ENCODE data around the gene NDUFS1. TPM values are rescaled to one million over a fixed set of nuclear protein-coding genes. Genes with fewer than 3 reads are reported as not detected.

Gene NDUFS1
- total and polyA plus RNA-seq, 4 donors = 16.3 to 87.4 (median 60.5) TPM

GRCh38 chr2:206204710-206205109 lies 45.5 kb upstream of the NDUFS1 start:
- no peak for DNase-seq
- no peaks in the 10 kb centered on the region for H3K36me3 ChIP-seq (ENCODE audit: control insufficient read depth in 4 of 4, insufficient read depth in 4 of 4, low read length in 4 of 4)
- no peak for ATAC-seq (ENCODE audit: insufficient read depth, low FRiP score)
- no peak overlapping the region for H3K9ac ChIP-seq (ENCODE audit: insufficient read depth in 1 of 2, low read length in 2 of 2)
- 59 to 83% methylated on average over 3 of the region's 3 CpGs for WGBS, 2 donors
- no peaks in the 10 kb centered on the region for H3K9me3 ChIP-seq (ENCODE audit: control insufficient read depth in 4 of 4, insufficient read depth in 3 of 4, low read length in 3 of 4)
- no peak overlapping the region for H3K4me3 ChIP-seq
- TF ChIP-seq CTCF (IDR thresholded peaks at IDR 0.05; ENCODE audit: control extremely low read depth, extremely low read depth) = no peak
- H3K4me1 ChIP-seq (ENCODE audit: control insufficient read depth in 5 of 5, insufficient read depth in 5 of 5, low read length in 5 of 5) = no peaks in the 10 kb centered on the region
- H3K27ac ChIP-seq (ENCODE audit: low read depth in 1 of 2, low read length in 1 of 2) = no peak overlapping the region
- no peaks in the 10 kb centered on the region for H3K27me3 ChIP-seq (ENCODE audit: control insufficient read depth in 3 of 3, insufficient read depth in 3 of 3, low read length in 2 of 3)

GRCh38 chr2:206203331-206203730 lies 44.1 kb upstream of the NDUFS1 start:
- no peaks in the 10 kb centered on the region for H3K36me3 ChIP-seq (ENCODE audit: control insufficient read depth in 4 of 4, insufficient read depth in 4 of 4, low read length in 4 of 4)
- H3K4me1 ChIP-seq (ENCODE audit: control insufficient read depth in 5 of 5, insufficient read depth in 5 of 5, low read length in 5 of 5) = no peaks in the 10 kb centered on the region
- no peak for TF ChIP-seq CTCF (IDR thresholded peaks at IDR 0.05; ENCODE audit: control extremely low read depth, extremely low read depth)
- no peaks in the 10 kb centered on the region for H3K9me3 ChIP-seq (ENCODE audit: control insufficient read depth in 4 of 4, insufficient read depth in 3 of 4, low read length in 3 of 4)
- no peak overlapping the region for H3K27ac ChIP-seq (ENCODE audit: low read depth in 1 of 2, low read length in 1 of 2)
- no peaks in the 10 kb centered on the region for H3K27me3 ChIP-seq (ENCODE audit: control insufficient read depth in 3 of 3, insufficient read depth in 3 of 3, low read length in 2 of 3)
- no peak for ATAC-seq (ENCODE audit: insufficient read depth, low FRiP score)
- DNase-seq = no peak
- H3K9ac ChIP-seq (ENCODE audit: insufficient read depth in 1 of 2, low read length in 2 of 2) = no peak overlapping the region
- no peak overlapping the region for H3K4me3 ChIP-seq
- WGBS, 2 donors = 95 to 97% methylated on average over 17 of the region's 17 CpGs

- DNase-seq = no peak
- whole genome bisulfite sequencing, 2 donors = 81 to 87% methylated on average over 16 of the region's 16 CpGs
- no peak for TF ChIP-seq CTCF (IDR thresholded peaks at IDR 0.05; ENCODE audit: control extremely low read depth, extremely low read depth)
Measured at GRCh38 chr2:206202446-206202845, 43.2 kb upstream of the NDUFS1 start.

More at GRCh38 chr2:206202446-206202845, 43.2 kb upstream of the NDUFS1 start:
- no peaks in the 10 kb centered on the region for H3K4me1 ChIP-seq (ENCODE audit: control insufficient read depth in 5 of 5, insufficient read depth in 5 of 5, low read length in 5 of 5)
- no peaks in the 10 kb centered on the region for H3K36me3 ChIP-seq (ENCODE audit: control insufficient read depth in 4 of 4, insufficient read depth in 4 of 4, low read length in 4 of 4)
- no peaks in the 10 kb centered on the region for H3K9me3 ChIP-seq (ENCODE audit: control insufficient read depth in 4 of 4, insufficient read depth in 3 of 4, low read length in 3 of 4)
- ATAC-seq (ENCODE audit: insufficient read depth, low FRiP score) = no peak
- H3K27ac ChIP-seq (ENCODE audit: low read depth in 1 of 2, low read length in 1 of 2) = no peak overlapping the region
- H3K27me3 ChIP-seq (ENCODE audit: control insufficient read depth in 3 of 3, insufficient read depth in 3 of 3, low read length in 2 of 3) = no peaks in the 10 kb centered on the region
- H3K4me3 ChIP-seq = no peak overlapping the region
- H3K9ac ChIP-seq (ENCODE audit: insufficient read depth in 1 of 2, low read length in 2 of 2) = no peak overlapping the region
